ENCODE data around the gene IL17D. TPM values are rescaled to one million over a fixed set of nuclear protein-coding genes. Genes with fewer than 3 reads are reported as not detected.

IL17D gene
- total and polyA plus RNA-seq, 2 experiments from 2014 or later, result 1.6 to 2.3 TPM

DNA sequence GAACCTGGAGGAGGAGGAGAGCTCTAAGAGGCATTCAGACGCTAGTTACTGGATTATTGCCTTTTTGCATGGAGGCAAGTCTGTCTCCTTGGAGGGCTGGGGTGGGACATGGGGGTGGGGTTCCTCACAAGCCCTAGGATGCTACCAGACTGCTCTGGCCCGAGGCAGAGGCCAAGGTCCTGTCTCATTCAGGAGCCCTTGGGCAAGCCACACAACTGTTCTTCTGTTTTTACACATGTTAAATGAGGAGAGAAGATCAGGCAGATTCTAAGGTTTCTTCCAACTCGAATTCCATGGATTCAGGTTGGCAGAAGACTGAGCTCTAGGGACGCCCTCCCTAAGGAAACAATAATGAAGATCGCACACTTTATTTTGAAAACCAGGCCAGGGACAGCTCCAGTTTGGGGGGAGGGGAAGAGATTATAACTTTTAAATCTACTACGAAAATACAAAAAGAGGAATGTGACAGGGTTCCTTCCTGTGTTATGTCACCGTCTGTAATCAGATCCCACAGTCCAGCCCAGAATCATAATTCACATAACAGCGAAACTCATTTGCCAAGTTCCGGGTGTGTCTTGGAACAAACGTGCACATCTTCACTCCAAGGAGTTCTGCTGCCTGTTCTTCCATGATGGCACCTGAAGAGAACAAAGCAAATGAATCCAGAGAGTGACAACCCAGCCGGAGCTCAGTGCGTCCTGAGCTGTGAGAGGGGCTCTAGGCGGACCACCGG, 25.2 kb downstream of the IL17D start:
- H3K9me3 Mint-ChIP-seq, result no peaks in the 10 kb centered on the region
- DNase-seq (ENCODE audit: low spot score) (no peak), ATAC-seq (no peak)
- H3K4me1 ChIP-seq (ENCODE audit: insufficient read depth), result no peaks in the 10 kb centered on the region
- no peak overlapping the region for H3K4me3 ChIP-seq
- no peaks in the 10 kb centered on the region for H3K36me3 Mint-ChIP-seq (ENCODE audit: low read depth)
- no peaks in the 10 kb centered on the region for H3K9me2 ChIP-seq (ENCODE audit: insufficient read depth)
- H3K27ac Mint-ChIP-seq, result no peak overlapping the region
- H3F3A ChIP-seq (replicated peaks; ENCODE audit: low read depth), result no peaks in the 10 kb centered on the region
- H3K27me3 ChIP-seq (ENCODE audit: insufficient read depth), result no peaks in the 10 kb centered on the region
- no peaks in the 10 kb centered on the region; the same call in 1 of the 2 replicates for H4K20me1 ChIP-seq (replicated peaks; ENCODE audit: insufficient read depth)
- H3K27ac ChIP-seq (ENCODE audit: low read depth), result no peak overlapping the region
- H3K4me3 Mint-ChIP-seq, result no peak overlapping the region
- H3K4me1 Mint-ChIP-seq, result no peaks in the 10 kb centered on the region
- H3K36me3 ChIP-seq (ENCODE audit: insufficient read depth), result no peaks in the 10 kb centered on the region
- TF ChIP-seq POLR2AphosphoS5 (IDR thresholded peaks at IDR 0.05; ENCODE audit: low read depth), result no peak
- TF ChIP-seq JUNB (IDR thresholded peaks at IDR 0.05; ENCODE audit: unreplicated experiment), result no peak
- TF ChIP-seq CREB1 (CRISPR knock-in tag; IDR thresholded peaks at IDR 0.05; ENCODE audit: low read depth), result no peak
- no peak for TF ChIP-seq ZNF114 (CRISPR knock-in tag; IDR thresholded peaks at IDR 0.05)
- no peak for TF ChIP-seq NANOG (IDR thresholded peaks at IDR 0.05; ENCODE audit: borderline replicate concordance)
- no peak for TF ChIP-seq ZNF331 (CRISPR knock-in tag; IDR thresholded peaks at IDR 0.05; ENCODE audit: low read depth)
- TF ChIP-seq STAT1 (IDR thresholded peaks at IDR 0.05; ENCODE audit: unreplicated experiment), result no peak
- TF ChIP-seq CTCF (conservative IDR thresholded peaks at IDR 0.05; ENCODE audit: low read depth in 2 of 2), result no peak
- TF ChIP-seq ETS1 (IDR thresholded peaks at IDR 0.05), result no peak
- no peak for TF ChIP-seq EZH2phosphoT487 (IDR thresholded peaks at IDR 0.05; ENCODE audit: unreplicated experiment)
- TF ChIP-seq, protein P1, sequence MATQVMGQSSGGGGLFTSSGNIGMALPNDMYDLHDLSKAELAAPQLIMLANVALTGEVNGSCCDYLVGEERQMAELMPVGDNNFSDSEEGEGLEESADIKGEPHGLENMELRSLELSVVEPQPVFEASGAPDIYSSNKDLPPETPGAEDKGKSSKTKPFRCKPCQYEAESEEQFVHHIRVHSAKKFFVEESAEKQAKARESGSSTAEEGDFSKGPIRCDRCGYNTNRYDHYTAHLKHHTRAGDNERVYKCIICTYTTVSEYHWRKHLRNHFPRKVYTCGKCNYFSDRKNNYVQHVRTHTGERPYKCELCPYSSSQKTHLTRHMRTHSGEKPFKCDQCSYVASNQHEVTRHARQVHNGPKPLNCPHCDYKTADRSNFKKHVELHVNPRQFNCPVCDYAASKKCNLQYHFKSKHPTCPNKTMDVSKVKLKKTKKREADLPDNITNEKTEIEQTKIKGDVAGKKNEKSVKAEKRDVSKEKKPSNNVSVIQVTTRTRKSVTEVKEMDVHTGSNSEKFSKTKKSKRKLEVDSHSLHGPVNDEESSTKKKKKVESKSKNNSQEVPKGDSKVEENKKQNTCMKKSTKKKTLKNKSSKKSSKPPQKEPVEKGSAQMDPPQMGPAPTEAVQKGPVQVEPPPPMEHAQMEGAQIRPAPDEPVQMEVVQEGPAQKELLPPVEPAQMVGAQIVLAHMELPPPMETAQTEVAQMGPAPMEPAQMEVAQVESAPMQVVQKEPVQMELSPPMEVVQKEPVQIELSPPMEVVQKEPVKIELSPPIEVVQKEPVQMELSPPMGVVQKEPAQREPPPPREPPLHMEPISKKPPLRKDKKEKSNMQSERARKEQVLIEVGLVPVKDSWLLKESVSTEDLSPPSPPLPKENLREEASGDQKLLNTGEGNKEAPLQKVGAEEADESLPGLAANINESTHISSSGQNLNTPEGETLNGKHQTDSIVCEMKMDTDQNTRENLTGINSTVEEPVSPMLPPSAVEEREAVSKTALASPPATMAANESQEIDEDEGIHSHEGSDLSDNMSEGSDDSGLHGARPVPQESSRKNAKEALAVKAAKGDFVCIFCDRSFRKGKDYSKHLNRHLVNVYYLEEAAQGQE (IDR thresholded peaks at IDR 0.05; ENCODE audit: unreplicated experiment), result no peak
- TF ChIP-seq EZH2 (IDR thresholded peaks at IDR 0.05; ENCODE audit: low read depth, unreplicated experiment), result no peak
- no peak for TF ChIP-seq ZNF462 (CRISPR knock-in tag; IDR thresholded peaks at IDR 0.05)
- no peak overlapping the region for H3K4me2 ChIP-seq
- H3K79me2 ChIP-seq (replicated peaks; ENCODE audit: insufficient read depth), result no peaks in the 10 kb centered on the region
- H3K27me3 Mint-ChIP-seq (ENCODE audit: insufficient read depth, low read depth, poor library complexity), result peaks cover 2% of the 10 kb centered on the region
- H2AFZ ChIP-seq, result no peak overlapping the region

Measured in GM23338 (cell line).